ENCODE measurements around the gene IFT22.
"Not testable (repeated sequence)": the region's sequence is repeated elsewhere in the genome, so short reads cannot be mapped to it uniquely, and the experiment has no call there.

IFT22 gene

DNA sequence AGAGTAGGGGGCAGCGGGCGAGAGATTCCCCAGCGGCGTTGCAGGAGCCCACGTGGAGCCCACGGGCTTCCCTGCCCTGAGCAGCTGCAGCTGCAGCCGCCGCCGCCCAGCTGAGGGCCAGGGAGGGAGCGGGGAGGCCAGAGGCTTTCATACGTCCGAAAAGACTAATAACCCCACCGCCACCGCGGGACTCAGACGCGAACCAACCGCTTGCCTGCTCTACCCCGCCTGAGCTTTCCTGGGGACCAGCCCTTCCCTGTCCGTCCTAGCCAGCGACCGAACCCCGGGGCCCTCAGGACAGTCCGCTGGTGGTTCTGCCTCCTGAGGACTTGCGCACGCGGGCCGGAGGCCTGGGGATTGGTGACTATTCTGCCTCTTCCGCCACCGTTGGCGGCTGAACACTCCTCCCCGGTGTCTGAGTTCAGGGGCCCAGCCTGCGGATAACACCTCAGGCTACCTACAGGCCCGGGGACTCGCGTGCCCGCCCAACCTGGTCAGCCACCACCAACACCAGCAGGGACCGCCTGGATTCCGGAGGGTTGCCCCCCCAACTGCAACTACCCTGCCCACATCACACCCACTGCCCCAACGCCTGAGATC lies 18.4 kb downstream of the IFT22 start:
- Histone ChIP-seq H3K4me1 (ENCODE audit: control insufficient read depth, insufficient read depth, low read length) (no peaks in the 10 kb centered on the region), H3K9ac (ENCODE audit: low read length) (no peak overlapping the region), H3K27me3 (ENCODE audit: control insufficient read depth, insufficient read depth, low read length) (peaks cover 64% of the 10 kb centered on the region), H3K9me3 (ENCODE audit: control insufficient read depth, low read length) (no peaks in the 10 kb centered on the region), H3K4me3 (ENCODE audit: low read length) (no peak overlapping the region), H3K36me3 (ENCODE audit: control insufficient read depth, insufficient read depth, low read length) (no peaks in the 10 kb centered on the region)

DNA sequence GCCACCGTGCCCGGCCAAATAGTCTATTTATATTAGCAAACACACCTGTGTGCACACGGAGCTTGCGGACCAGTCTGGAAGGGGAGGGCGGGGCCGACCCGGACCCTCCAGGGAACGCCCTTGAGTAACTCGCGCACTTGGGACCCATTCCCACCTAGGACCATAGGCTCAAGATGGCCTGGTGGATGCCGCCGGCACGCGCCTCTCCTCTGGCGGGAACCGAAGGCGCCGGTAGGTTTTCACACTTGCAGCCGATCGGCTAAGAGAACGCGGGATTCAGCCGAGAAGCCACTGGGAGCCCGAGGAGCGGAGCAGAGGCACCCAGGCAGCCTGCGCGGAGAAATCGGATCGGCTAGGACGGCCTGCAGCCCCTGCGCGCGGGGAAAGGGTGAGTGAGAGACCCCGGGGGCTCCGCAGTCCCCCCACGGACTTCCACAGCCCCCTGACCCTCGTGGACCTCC lies 18.9 kb downstream of the IFT22 start:
- H3K4me1 ChIP-seq (ENCODE audit: control insufficient read depth, insufficient read depth, low read length): no peaks in the 10 kb centered on the region
- no peak overlapping the region for H3K9ac ChIP-seq (ENCODE audit: low read length)
- no peaks in the 10 kb centered on the region for H3K36me3 ChIP-seq (ENCODE audit: control insufficient read depth, insufficient read depth, low read length)
- H3K27me3 ChIP-seq (ENCODE audit: control insufficient read depth, insufficient read depth, low read length): peaks cover 60% of the 10 kb centered on the region
- no peaks in the 10 kb centered on the region for H3K9me3 ChIP-seq (ENCODE audit: control insufficient read depth, low read length)
- H3K4me3 ChIP-seq (ENCODE audit: low read length): no peak overlapping the region

DNA sequence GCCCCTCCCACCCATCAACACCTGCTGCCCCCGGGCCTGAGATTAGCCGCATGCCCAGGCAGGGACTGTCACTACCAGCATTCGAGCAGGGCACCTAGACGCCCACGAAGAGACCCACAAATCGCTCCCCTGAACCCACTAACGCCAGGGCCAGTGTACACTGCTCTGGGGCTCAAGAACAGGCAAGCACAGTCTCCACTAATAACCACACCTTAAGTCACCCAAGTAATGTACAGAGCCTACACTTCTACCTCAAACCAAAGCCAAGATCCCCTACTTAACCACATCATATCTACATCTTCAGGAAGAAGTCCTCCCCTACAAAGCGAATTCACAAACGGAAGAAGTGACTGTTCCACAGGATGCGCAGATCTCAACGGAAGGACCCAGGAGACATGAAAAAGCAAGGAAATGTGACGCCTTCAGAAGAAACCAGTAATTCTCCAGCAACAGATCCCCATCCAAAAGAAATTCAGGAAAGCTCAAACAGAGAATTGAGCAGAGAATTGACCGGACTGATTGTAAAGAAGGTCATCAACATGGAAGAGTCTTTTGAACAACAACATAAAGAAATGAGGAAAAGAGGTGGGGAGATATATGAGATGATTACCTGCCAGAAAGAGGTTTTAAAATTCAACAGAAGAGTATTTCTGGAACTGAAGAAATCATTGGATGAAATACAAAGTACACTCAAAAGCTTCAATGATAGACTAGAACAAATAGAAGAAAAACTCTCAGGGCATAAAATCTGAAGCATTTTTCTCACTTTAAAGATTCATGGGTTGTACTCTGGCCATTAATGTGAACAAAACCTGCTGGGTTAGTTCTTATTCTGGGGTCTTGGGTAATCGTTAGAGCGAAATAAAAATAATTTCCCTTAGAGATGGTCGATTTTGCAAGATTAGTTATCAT lies 20.9 kb downstream of the IFT22 start:
- no peaks in the 10 kb centered on the region for H3K36me3 ChIP-seq (ENCODE audit: control insufficient read depth, insufficient read depth, low read length)
- no peak overlapping the region for H3K9ac ChIP-seq (ENCODE audit: low read length)
- no peak overlapping the region for H3K4me3 ChIP-seq (ENCODE audit: low read length)
- H3K9me3 ChIP-seq (ENCODE audit: control insufficient read depth, low read length): no peaks in the 10 kb centered on the region
- no peaks in the 10 kb centered on the region for H3K4me1 ChIP-seq (ENCODE audit: control insufficient read depth, insufficient read depth, low read length)
- peaks cover 56% of the 10 kb centered on the region for H3K27me3 ChIP-seq (ENCODE audit: control insufficient read depth, insufficient read depth, low read length)

DNA sequence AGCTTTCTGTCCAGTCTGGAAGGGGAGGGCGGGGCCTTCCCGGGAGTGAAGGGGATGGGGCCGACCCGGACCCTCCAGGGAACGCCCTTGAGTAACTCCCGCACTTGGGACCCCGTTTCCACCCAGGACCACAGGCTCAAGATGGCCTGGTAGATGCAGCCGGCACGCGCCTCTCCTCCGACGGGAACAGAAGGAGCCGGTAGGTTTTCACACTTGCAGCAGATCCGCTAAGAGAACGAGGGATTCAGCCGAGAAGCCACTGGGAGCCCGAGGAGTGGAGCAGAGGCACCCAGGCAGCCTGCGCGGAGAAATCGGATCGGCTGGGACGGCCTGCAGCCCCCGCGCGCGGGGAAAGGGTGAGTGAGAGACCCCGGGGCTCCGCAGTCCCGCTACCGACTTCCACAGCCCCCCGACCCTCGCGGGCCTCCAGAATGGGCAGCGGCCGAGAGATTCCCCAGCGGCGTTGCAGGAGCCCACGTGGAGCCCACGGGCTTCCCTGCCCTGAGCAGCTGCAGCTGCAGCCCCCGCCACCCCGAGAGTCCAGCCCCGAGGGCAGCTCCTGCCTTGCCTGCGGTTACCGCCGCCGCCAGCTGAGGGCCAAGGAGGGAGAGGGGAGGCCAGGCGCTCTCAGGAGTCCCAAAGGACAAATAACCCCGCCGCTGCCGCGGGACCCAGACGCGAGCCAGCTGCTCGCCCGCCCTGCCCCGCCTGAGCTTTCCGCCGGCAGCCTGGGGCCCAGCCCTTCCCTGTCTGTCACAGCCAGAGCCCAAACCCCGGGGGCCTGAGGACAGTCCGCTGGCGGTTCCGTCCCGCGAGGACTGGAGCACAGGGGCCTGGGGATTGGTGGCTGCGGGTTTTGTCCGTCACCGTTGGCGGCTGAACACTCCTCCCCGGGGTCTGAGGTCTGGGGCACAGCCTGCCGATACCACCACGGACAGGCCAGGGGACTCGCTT lies 21.8 kb downstream of the IFT22 start:
- no peak overlapping the region for H3K4me3 ChIP-seq (ENCODE audit: low read length)
- no peak overlapping the region for H3K9ac ChIP-seq (ENCODE audit: low read length)
- H3K36me3 ChIP-seq (ENCODE audit: control insufficient read depth, insufficient read depth, low read length): no peaks in the 10 kb centered on the region
- H3K27me3 ChIP-seq (ENCODE audit: control insufficient read depth, insufficient read depth, low read length): peaks cover 56% of the 10 kb centered on the region
- H3K4me1 ChIP-seq (ENCODE audit: control insufficient read depth, insufficient read depth, low read length): no peaks in the 10 kb centered on the region
- H3K9me3 ChIP-seq (ENCODE audit: control insufficient read depth, low read length): no peaks in the 10 kb centered on the region

DNA sequence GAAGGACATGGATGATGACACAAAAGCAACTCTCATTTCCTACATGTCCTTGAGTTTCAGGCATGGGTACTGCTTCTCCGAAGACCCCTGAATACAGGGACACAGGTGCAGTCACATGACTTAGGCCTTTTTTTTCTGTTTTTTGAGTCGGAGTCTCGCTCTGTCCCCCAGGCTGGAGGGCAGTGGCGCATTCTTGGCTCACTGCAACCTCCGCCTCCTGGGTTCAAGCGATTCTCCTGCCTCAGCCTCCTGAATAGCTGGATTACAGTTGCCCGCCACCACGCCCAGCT lies 26.8 kb downstream of the IFT22 start:
- H3K27me3 ChIP-seq (ENCODE audit: control insufficient read depth, insufficient read depth, low read length): peaks cover 33% of the 10 kb centered on the region
- no peaks in the 10 kb centered on the region for H3K4me1 ChIP-seq (ENCODE audit: control insufficient read depth, insufficient read depth, low read length)
- no peaks in the 10 kb centered on the region for H3K9me3 ChIP-seq (ENCODE audit: control insufficient read depth, low read length)
- no peak overlapping the region for H3K9ac ChIP-seq (ENCODE audit: low read length)
- H3K4me3 ChIP-seq (ENCODE audit: low read length): no peak overlapping the region
- no peaks in the 10 kb centered on the region for H3K36me3 ChIP-seq (ENCODE audit: control insufficient read depth, insufficient read depth, low read length)

DNA sequence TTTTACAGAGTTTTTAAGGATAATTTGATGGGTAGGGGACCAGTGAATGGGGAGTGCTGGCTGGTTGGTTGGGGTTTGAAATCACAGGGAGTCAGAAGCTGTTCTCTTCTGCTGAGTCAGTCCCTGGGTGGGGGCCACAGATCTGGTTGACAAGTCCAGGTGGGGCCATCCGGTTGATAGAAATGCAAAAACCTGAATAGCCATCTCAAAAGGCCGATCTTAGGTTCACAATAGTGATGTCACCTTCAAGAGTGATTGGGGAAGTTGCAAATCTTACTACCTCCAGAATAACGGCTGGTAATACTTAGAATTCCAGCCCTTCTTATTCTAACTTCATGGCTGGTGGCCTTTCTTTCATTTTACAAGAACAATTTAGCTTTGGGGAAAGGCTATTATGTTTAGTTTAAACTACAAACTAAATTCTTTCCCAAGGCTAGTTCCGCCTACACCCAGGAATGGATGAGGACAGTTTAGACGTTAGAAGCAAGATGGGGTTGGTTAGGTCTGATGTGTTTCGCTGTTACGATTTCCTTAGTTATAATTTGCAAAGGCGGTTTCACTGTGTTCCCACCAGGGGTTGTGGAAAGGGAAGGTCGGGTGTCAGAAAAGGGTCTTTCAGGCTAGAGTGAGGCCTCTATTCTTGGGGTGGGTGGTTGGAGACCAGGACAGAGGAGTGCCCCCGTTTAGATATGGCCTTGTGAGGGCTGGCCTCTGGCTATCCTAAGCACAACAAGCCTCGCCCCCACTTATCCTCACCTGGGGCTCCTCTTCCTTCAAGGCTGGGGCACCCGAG lies 27.4 kb downstream of the IFT22 start:
- no peak overlapping the region for H3K4me3 ChIP-seq (ENCODE audit: low read length)
- H3K4me1 ChIP-seq (ENCODE audit: control insufficient read depth, insufficient read depth, low read length): no peaks in the 10 kb centered on the region
- H3K9me3 ChIP-seq (ENCODE audit: control insufficient read depth, low read length): no peaks in the 10 kb centered on the region
- peaks cover 28% of the 10 kb centered on the region for H3K27me3 ChIP-seq (ENCODE audit: control insufficient read depth, insufficient read depth, low read length)
- H3K36me3 ChIP-seq (ENCODE audit: control insufficient read depth, insufficient read depth, low read length): no peaks in the 10 kb centered on the region
- H3K9ac ChIP-seq (ENCODE audit: low read length): no peak overlapping the region

DNA sequence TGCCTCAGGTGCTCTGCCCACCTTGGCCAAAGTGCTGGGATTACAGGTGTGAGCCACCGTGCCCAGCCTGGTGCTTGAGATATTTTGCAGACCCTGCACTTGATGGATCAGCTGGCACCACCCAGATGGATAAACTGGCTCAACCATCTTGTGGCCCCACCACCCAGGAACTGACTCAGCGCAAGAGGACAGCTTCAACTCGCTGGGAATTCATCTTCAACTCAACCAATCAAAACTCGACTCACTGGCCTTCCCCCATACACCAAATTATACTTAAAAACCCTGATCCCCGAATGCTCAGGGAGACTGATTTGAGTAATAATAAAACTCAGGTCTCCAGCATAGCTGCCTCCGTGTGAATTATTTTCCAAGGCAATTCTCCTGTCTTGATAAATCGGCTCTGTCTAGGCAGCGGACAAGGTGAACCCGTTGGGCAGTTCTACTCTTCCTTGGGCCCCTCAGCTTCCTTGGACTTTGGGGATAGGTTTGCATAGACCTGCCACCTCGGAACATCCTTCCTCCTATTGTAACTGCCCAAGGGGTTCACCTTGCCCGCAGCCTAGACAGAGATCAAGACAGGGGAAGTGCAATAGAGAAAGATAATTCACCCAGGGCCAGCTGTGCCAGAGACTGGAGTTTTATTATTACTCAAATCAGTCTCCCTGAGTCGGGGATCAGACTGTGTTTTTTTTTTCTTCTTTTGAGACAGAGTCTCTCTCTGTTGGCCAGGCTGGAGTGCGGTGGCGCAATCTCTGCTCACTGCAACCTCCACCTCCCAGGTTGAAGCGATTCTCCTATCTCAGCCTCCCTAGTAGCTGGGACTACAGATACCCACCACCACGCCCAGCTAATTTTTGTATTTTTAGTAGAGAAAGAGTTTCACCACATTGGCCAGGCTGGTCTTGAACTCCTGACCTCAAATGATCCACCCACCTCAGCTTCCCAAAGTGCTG lies 28.3 kb downstream of the IFT22 start:
- not testable (repeated sequence) for H3K9me3 ChIP-seq (ENCODE audit: control insufficient read depth, low read length); H3K36me3 ChIP-seq (ENCODE audit: control insufficient read depth, insufficient read depth, low read length); H3K4me3 ChIP-seq (ENCODE audit: low read length); H3K4me1 ChIP-seq (ENCODE audit: control insufficient read depth, insufficient read depth, low read length); H3K9ac ChIP-seq (ENCODE audit: low read length)
- H3K27me3 ChIP-seq (ENCODE audit: control insufficient read depth, insufficient read depth, low read length): peaks cover 23% of the 10 kb centered on the region

DNA sequence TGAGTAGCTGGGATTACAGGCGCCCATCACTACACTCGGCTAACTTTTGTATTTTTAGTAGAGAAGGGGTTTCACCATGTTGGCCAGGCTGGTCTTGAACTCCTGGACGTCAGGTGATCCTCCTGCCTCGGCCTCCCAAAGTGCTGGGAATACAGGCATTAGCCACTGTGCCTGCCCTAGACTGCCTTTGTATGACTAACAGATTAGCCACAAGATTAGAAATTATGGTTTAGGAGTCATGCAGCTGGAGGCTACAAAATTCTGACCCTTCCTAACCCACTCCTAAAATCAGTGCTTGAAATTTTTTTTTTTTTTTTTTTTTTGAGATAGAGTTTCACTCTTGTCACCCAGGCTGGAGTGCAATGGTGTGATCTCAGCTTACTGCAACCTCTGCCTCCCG lies 29.0 kb downstream of the IFT22 start:
- not testable (repeated sequence) for H3K9ac ChIP-seq (ENCODE audit: low read length); H3K4me1 ChIP-seq (ENCODE audit: control insufficient read depth, insufficient read depth, low read length); H3K4me3 ChIP-seq (ENCODE audit: low read length); H3K9me3 ChIP-seq (ENCODE audit: control insufficient read depth, low read length); H3K36me3 ChIP-seq (ENCODE audit: control insufficient read depth, insufficient read depth, low read length)
- peaks cover 23% of the 10 kb centered on the region for H3K27me3 ChIP-seq (ENCODE audit: control insufficient read depth, insufficient read depth, low read length)

DNA sequence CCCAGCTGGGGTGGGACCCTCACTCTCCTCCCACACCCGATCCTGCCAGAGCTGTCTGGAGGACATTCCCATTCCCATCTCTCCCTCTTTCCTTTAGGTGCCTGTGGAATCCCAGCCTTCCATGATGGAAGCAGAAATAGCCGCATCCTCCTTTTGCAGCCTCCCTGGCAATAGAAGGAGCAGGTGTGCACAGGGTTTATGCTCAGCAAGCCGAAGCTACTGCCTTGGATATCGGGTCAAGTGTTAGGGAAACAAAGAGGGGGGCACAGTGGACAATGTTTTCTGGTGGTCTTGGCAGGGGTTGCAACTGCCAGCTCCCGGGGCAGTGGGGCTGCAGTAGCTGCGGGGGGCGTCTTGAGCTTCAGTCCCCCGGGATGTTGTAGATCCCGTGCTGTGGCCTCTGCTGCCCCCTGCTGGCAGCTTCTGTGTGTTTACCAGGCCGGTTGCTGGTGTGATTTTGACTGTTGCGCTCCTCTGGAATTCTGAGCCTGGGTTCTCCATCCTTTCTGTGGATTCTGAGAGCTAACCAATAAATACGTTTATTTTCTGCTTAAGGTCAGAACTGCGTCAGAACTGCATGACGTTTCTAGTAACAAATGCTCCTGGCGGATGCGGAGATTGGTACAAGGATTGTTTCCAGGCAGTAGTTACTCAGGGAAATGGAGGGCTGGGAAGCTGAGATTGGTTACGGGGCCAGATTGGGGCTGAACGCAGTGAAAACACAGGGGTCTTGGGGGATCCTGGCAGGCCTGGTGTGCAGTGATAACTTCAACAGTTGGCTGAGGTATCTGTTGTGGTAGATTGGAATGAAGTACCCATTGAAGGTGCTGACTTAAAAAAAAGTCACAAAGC lies 31.2 kb downstream of the IFT22 start:
- H3K36me3 ChIP-seq (ENCODE audit: control insufficient read depth, insufficient read depth, low read length); H3K9ac ChIP-seq (ENCODE audit: low read length): not testable (repeated sequence)
- peaks cover 23% of the 10 kb centered on the region for H3K27me3 ChIP-seq (ENCODE audit: control insufficient read depth, insufficient read depth, low read length)

DNA sequence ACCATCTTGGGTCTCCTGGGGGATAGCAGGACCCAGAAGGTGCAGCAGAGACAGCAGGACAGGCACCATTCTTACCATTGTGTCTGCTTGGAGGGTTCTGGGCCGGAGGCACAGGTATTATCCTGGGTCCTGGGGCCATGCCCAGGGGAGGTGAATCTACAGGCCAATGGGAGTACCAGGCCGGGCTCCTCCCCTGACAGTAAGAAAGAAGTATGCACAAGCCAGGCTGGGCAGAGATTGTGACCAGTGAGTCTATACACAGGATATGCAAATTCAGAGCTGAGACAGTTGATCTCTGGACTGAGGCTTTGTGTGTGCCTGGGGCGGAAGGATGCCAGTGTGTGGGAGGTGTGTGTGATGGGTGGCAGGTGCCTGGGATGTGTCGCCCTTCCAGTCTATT lies 31.9 kb downstream of the IFT22 start:
- H3K4me1 ChIP-seq (ENCODE audit: control insufficient read depth, insufficient read depth, low read length); H3K36me3 ChIP-seq (ENCODE audit: control insufficient read depth, insufficient read depth, low read length); H3K4me3 ChIP-seq (ENCODE audit: low read length); H3K9ac ChIP-seq (ENCODE audit: low read length); H3K9me3 ChIP-seq (ENCODE audit: control insufficient read depth, low read length): not testable (repeated sequence)
- peaks cover 23% of the 10 kb centered on the region for H3K27me3 ChIP-seq (ENCODE audit: control insufficient read depth, insufficient read depth, low read length)

More for the DNA sequence above, 31.2 kb downstream of the IFT22 start:
- not testable (repeated sequence) for H3K4me3 ChIP-seq (ENCODE audit: low read length); H3K9me3 ChIP-seq (ENCODE audit: control insufficient read depth, low read length); H3K4me1 ChIP-seq (ENCODE audit: control insufficient read depth, insufficient read depth, low read length)
